Measurements from ENCODE around the gene MAPKBP1. TPM values are rescaled to one million over a fixed set of nuclear protein-coding genes. Genes with fewer than 3 reads are reported as not detected.

Gene MAPKBP1
- polyA plus RNA-seq, 2 donors, result 11.9 to 57.3 TPM

- 79 to 83% methylated on average over 5 of the region's 5 CpGs for WGBS, 2 donors
- H3K36me3 ChIP-seq (ENCODE audit: control insufficient read depth in 2 of 2, insufficient read depth in 2 of 2, low read length in 1 of 2), result no peaks in the 10 kb centered on the region
- H3K9me3 ChIP-seq (ENCODE audit: control insufficient read depth in 2 of 2, insufficient read depth in 1 of 2, low read depth in 1 of 2, low read length in 1 of 2), result no peaks in the 10 kb centered on the region
- no peak overlapping the region for H3K4me3 ChIP-seq (ENCODE audit: low read depth in 1 of 2, low read length in 2 of 2)
- no peaks in the 10 kb centered on the region for H3K27me3 ChIP-seq (ENCODE audit: control insufficient read depth in 1 of 2, insufficient read depth in 2 of 2, low read length in 2 of 2)
- H3K27ac ChIP-seq (ENCODE audit: low read depth in 2 of 2, low read length in 1 of 2), result no peak overlapping the region
- H3K4me1 ChIP-seq (ENCODE audit: control insufficient read depth in 2 of 2, insufficient read depth in 2 of 2, low read length in 1 of 2), result peaks cover 7% of the 10 kb centered on the region in 2 donors
These were observed 17.8 kb downstream of the MAPKBP1 start for GRCh38 chr15:41792000-41792637.

- H3K9me3 ChIP-seq (ENCODE audit: control insufficient read depth in 2 of 2, insufficient read depth in 1 of 2, low read depth in 1 of 2, low read length in 1 of 2), result no peaks in the 10 kb centered on the region
- H3K4me3 ChIP-seq (ENCODE audit: low read depth in 1 of 2, low read length in 2 of 2), result no peak overlapping the region
- no peak overlapping the region for H3K27ac ChIP-seq (ENCODE audit: low read depth in 2 of 2, low read length in 1 of 2)
- no peaks in the 10 kb centered on the region for H3K27me3 ChIP-seq (ENCODE audit: control insufficient read depth in 1 of 2, insufficient read depth in 2 of 2, low read length in 2 of 2)
- peaks cover 7% of the 10 kb centered on the region in 2 donors for H3K4me1 ChIP-seq (ENCODE audit: control insufficient read depth in 2 of 2, insufficient read depth in 2 of 2, low read length in 1 of 2)
- 52 to 57% methylated on average over 4 of the region's 4 CpGs for WGBS, 2 donors
- H3K36me3 ChIP-seq (ENCODE audit: control insufficient read depth in 2 of 2, insufficient read depth in 2 of 2, low read length in 1 of 2), result no peaks in the 10 kb centered on the region
These were observed 19.8 kb downstream of the MAPKBP1 start for GRCh38 chr15:41794081-41794480.

- no peaks in the 10 kb centered on the region for H3K9me3 ChIP-seq (ENCODE audit: control insufficient read depth in 2 of 2, insufficient read depth in 1 of 2, low read depth in 1 of 2, low read length in 1 of 2)
- no peaks in the 10 kb centered on the region for H3K27me3 ChIP-seq (ENCODE audit: control insufficient read depth in 1 of 2, insufficient read depth in 2 of 2, low read length in 2 of 2)
- peaks cover 0 to 8% of the 10 kb centered on the region in 2 donors for H3K36me3 ChIP-seq (ENCODE audit: control insufficient read depth in 2 of 2, insufficient read depth in 2 of 2, low read length in 1 of 2)
- peaks cover 0 to 5% of the 10 kb centered on the region in 2 donors for H3K4me1 ChIP-seq (ENCODE audit: control insufficient read depth in 2 of 2, insufficient read depth in 2 of 2, low read length in 1 of 2)
- peak overlapping the region; percentile 6 to 44 for H3K27ac ChIP-seq (ENCODE audit: low read depth in 2 of 2, low read length in 1 of 2)
- 35 to 57% methylated on average over 10 of the region's 10 CpGs for WGBS, 2 donors
- no peak overlapping the region for H3K4me3 ChIP-seq (ENCODE audit: low read depth in 1 of 2, low read length in 2 of 2)
These were observed 21.9 kb downstream of the MAPKBP1 start for GRCh38 chr15:41795996-41796856.

GRCh38 chr15:41797201-41797944 is 23.1 kb downstream of the MAPKBP1 start:
- Histone ChIP-seq H3K27me3 (ENCODE audit: control insufficient read depth in 1 of 2, insufficient read depth in 2 of 2, low read length in 2 of 2) (no peaks in the 10 kb centered on the region), H3K9me3 (ENCODE audit: control insufficient read depth in 2 of 2, insufficient read depth in 1 of 2, low read depth in 1 of 2, low read length in 1 of 2) (no peaks in the 10 kb centered on the region), H3K4me1 (ENCODE audit: control insufficient read depth in 2 of 2, insufficient read depth in 2 of 2, low read length in 1 of 2) (peaks cover 0 to 3% of the 10 kb centered on the region in 2 donors), H3K36me3 (ENCODE audit: control insufficient read depth in 2 of 2, insufficient read depth in 2 of 2, low read length in 1 of 2) (peaks cover 0 to 8% of the 10 kb centered on the region in 2 donors), H3K27ac (ENCODE audit: low read depth in 2 of 2, low read length in 1 of 2) (peak overlapping the region; percentile 22 to 50), H3K4me3 (ENCODE audit: low read depth in 1 of 2, low read length in 2 of 2) (no peak overlapping the region)
- 58 to 72% methylated on average over 8 of the region's 8 CpGs for WGBS, 2 donors

GRCh38 chr15:41798607-41799487 is 24.6 kb downstream of the MAPKBP1 start:
- no peaks in the 10 kb centered on the region for H3K9me3 ChIP-seq (ENCODE audit: control insufficient read depth in 2 of 2, insufficient read depth in 1 of 2, low read depth in 1 of 2, low read length in 1 of 2)
- peaks cover 0 to 8% of the 10 kb centered on the region in 2 donors for H3K36me3 ChIP-seq (ENCODE audit: control insufficient read depth in 2 of 2, insufficient read depth in 2 of 2, low read length in 1 of 2)
- 69 to 78% methylated on average over 9 of the region's 9 CpGs for WGBS, 2 donors
- no peak overlapping the region for H3K4me3 ChIP-seq (ENCODE audit: low read depth in 1 of 2, low read length in 2 of 2)
- peak overlapping the region; percentile 6 to 51 for H3K27ac ChIP-seq (ENCODE audit: low read depth in 2 of 2, low read length in 1 of 2)
- no peaks in the 10 kb centered on the region for H3K27me3 ChIP-seq (ENCODE audit: control insufficient read depth in 1 of 2, insufficient read depth in 2 of 2, low read length in 2 of 2)
- H3K4me1 ChIP-seq (ENCODE audit: control insufficient read depth in 2 of 2, insufficient read depth in 2 of 2, low read length in 1 of 2), result peaks cover 0 to 3% of the 10 kb centered on the region in 2 donors

GRCh38 chr15:41799488-41799805 is 25.2 kb downstream of the MAPKBP1 start:
- peaks cover 0 to 7% of the 10 kb centered on the region in 2 donors for H3K4me1 ChIP-seq (ENCODE audit: control insufficient read depth in 2 of 2, insufficient read depth in 2 of 2, low read length in 1 of 2)
- H3K4me3 ChIP-seq (ENCODE audit: low read depth in 1 of 2, low read length in 2 of 2), result no peak overlapping the region
- H3K27ac ChIP-seq (ENCODE audit: low read depth in 2 of 2, low read length in 1 of 2), result no peak overlapping the region
- H3K27me3 ChIP-seq (ENCODE audit: control insufficient read depth in 1 of 2, insufficient read depth in 2 of 2, low read length in 2 of 2), result no peaks in the 10 kb centered on the region
- 61 to 63% methylated on average over 5 of the region's 5 CpGs for WGBS, 2 donors
- peaks cover 0 to 8% of the 10 kb centered on the region in 2 donors for H3K36me3 ChIP-seq (ENCODE audit: control insufficient read depth in 2 of 2, insufficient read depth in 2 of 2, low read length in 1 of 2)
- no peaks in the 10 kb centered on the region for H3K9me3 ChIP-seq (ENCODE audit: control insufficient read depth in 2 of 2, insufficient read depth in 1 of 2, low read depth in 1 of 2, low read length in 1 of 2)

- H3K27ac ChIP-seq (ENCODE audit: low read depth in 2 of 2, low read length in 1 of 2), result peak overlapping the region; percentile 57 to 81
- peaks cover 4 to 18% of the 10 kb centered on the region in 2 donors for H3K4me1 ChIP-seq (ENCODE audit: control insufficient read depth in 2 of 2, insufficient read depth in 2 of 2, low read length in 1 of 2)
- H3K27me3 ChIP-seq (ENCODE audit: control insufficient read depth in 1 of 2, insufficient read depth in 2 of 2, low read length in 2 of 2), result no peaks in the 10 kb centered on the region
- no peaks in the 10 kb centered on the region for H3K9me3 ChIP-seq (ENCODE audit: control insufficient read depth in 2 of 2, insufficient read depth in 1 of 2, low read depth in 1 of 2, low read length in 1 of 2)
- no peak overlapping the region for H3K4me3 ChIP-seq (ENCODE audit: low read depth in 1 of 2, low read length in 2 of 2)
- WGBS, 2 donors, result 68 to 83% methylated on average over 3 of the region's 3 CpGs
- peaks cover 0 to 9% of the 10 kb centered on the region in 2 donors for H3K36me3 ChIP-seq (ENCODE audit: control insufficient read depth in 2 of 2, insufficient read depth in 2 of 2, low read length in 1 of 2)
These were observed 26.9 kb downstream of the MAPKBP1 start for GRCh38 chr15:41801185-41801584.

- Histone ChIP-seq H3K4me1 (ENCODE audit: control insufficient read depth in 2 of 2, insufficient read depth in 2 of 2, low read length in 1 of 2) (peaks cover 4 to 25% of the 10 kb centered on the region in 2 donors), H3K27me3 (ENCODE audit: control insufficient read depth in 1 of 2, insufficient read depth in 2 of 2, low read length in 2 of 2) (no peaks in the 10 kb centered on the region), H3K27ac (ENCODE audit: low read depth in 2 of 2, low read length in 1 of 2) (peak overlapping the region; percentile 57 to 81), H3K9me3 (ENCODE audit: control insufficient read depth in 2 of 2, insufficient read depth in 1 of 2, low read depth in 1 of 2, low read length in 1 of 2) (no peaks in the 10 kb centered on the region), H3K36me3 (ENCODE audit: control insufficient read depth in 2 of 2, insufficient read depth in 2 of 2, low read length in 1 of 2) (peaks cover 0 to 10% of the 10 kb centered on the region in 2 donors), H3K4me3 (ENCODE audit: low read depth in 1 of 2, low read length in 2 of 2) (no peak overlapping the region)
- 56 to 70% methylated on average over 3 of the region's 3 CpGs for WGBS, 2 donors
These were observed 27.7 kb downstream of the MAPKBP1 start for GRCh38 chr15:41801850-41802455.
